Fibroblast of pulmonary artery (primary cell): Measurements from ENCODE around the gene TMEM164.

ENCODE experiments used
- DNase-seq: peaks from one replicate; pipeline ENCODE4 v3.0.0-alpha.2; 2010; ENCODE audit warnings: low read depth
- H3K4me3 ChIP-seq: replicated peaks from 2 replicates; pipeline ENCODE4 v1.5.1; 2011; ENCODE audit warnings: low read depth, mild to moderate bottlenecking, control low read depth, low read length, moderate library complexity
- TF ChIP-seq, protein P1 (sequence below): IDR thresholded peaks from 2 replicates; pipeline ENCODE4 v1.5.1; 2011; ENCODE audit warnings: mild to moderate bottlenecking, control low read depth, low read length, inconsistent platforms; ENCODE audit errors: missing control alignments

The TMEM164 gene

DNA sequence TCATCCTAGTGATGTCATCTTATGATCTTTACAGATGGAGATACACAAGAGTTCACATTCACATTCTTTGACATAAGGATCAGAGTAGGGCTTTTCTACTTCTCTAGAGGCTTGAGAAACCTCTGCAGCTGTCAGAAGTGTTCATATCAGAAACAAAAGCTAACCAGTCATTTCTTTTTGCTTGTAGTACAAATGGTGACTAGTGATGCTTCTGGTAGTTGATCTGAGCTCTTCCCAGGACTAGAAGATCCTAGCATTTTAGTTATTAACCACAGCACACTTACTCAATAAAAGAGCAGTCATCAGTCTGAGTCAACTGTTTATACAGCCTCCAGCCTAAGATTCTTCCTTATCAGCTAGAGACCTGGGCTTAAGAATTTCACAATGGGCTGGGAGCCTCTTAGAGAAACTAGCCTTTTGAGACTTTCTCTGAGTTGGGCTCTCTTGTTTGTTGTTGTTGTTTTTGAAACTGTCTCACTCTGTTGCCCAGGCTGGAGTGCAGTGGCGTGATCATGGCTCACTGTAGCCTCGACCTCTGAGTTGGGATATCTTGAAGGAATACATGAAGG, 84.1 kb downstream of the TMEM164 start:
- no peak overlapping the region for H3K4me3 ChIP-seq
- peak; percentile 94 for DNase-seq
- TF ChIP-seq, protein P1, sequence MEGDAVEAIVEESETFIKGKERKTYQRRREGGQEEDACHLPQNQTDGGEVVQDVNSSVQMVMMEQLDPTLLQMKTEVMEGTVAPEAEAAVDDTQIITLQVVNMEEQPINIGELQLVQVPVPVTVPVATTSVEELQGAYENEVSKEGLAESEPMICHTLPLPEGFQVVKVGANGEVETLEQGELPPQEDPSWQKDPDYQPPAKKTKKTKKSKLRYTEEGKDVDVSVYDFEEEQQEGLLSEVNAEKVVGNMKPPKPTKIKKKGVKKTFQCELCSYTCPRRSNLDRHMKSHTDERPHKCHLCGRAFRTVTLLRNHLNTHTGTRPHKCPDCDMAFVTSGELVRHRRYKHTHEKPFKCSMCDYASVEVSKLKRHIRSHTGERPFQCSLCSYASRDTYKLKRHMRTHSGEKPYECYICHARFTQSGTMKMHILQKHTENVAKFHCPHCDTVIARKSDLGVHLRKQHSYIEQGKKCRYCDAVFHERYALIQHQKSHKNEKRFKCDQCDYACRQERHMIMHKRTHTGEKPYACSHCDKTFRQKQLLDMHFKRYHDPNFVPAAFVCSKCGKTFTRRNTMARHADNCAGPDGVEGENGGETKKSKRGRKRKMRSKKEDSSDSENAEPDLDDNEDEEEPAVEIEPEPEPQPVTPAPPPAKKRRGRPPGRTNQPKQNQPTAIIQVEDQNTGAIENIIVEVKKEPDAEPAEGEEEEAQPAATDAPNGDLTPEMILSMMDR, result no peak

DNA sequence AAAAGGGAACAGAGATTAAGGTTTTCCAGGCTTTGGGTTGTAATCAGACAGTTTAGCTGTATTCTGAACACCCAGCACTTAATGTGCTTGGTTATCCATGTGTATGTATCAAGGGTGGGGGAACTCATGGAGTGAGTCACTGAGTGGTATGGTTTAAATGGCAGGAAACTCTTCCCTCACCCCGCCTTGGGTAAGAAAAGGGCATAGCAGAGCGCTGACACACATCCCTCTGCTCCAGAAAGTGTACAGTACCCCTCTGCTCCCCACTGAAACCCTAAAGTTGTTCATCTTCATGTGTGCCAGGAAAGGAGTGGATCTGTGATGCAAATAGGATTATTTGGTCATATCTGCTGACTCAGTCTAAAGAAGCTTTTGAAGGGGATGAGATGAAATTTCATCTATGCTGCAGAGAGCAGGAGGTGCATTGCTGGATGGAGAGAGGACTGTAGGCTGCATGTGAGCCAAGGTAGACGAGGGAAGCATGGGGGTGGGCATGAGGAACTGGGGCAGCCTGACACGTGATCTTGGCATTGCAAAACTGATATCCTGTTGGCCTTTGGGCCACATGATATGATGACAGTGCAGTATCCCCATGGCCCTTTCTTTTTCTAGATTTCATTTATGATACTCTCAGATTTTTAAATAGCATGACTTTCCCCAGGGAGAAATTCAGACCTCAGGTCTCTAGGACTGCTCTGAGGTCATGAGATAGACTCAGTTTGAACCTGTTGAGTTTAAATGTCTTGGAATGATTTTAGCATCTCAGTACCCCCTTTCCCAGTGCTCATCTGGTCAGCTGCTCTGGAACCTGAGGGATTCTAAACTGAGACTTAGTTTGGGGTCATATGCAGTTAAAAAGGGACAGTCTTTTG, 84.8 kb downstream of the TMEM164 start:
- TF ChIP-seq, protein P1, result no peak
- peak overlapping the region; percentile 47 for H3K4me3 ChIP-seq
- DNase-seq, result peak; percentile 92

DNA sequence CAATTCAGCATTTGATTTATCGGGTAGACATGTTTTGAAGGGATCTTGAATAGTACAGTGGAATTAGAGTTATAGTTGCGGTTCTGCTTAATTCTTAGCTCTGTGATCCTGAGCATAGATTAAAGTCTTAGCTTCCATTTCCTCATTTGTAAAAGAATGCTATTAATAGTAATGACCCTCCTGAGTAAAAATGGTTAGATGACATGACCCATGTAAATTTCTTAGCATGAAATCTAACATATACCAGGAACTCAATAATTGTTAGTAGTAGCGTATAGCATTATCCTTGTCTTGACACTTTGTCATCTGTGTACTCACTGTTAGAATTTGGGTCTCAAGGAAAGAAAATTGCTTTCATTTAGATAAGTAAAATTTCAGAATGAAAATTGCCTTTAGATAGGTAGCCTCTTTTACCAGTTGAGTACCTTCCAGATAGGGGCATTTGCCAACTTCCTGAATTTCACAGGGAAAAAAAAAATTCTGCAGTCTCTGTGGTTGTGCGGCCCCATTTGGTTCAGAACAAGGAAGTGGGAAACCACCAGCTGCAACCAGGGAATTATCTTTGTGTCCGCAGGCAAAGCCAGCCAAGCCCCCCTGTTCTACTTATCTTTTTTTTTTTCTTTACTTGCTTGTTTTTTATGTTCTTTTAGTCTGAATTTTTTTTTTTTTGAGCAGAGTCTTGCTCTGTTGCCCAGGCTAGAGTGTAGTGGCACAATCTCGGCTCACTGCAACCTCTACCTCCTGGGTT, 86.9 kb downstream of the TMEM164 start:
- H3K4me3 ChIP-seq, result no peak overlapping the region
- peak; percentile 31 for DNase-seq
- TF ChIP-seq, protein P1, result no peak

DNA sequence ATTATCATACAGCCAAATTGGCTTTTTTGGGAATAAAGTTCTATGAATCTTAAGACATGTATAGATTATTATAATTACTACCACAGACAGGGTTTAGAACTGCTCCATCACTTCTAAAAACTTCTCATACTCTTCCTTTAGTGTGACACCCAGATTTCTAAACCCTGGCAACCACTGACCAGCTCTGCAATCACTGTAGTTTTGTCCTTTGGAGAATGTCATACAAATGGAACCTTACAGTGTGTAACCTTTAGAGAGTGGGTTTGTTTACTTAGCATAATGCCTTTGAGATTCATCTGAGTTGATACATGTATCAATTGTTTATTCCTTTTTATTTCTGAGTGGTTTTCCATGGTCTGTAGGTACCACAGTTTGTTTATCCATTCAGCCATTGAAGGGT, 95.0 kb downstream of the TMEM164 start:
- H3K4me3 ChIP-seq, result no peak overlapping the region
- TF ChIP-seq, protein P1, result no peak
- DNase-seq, result no peak

DNA sequence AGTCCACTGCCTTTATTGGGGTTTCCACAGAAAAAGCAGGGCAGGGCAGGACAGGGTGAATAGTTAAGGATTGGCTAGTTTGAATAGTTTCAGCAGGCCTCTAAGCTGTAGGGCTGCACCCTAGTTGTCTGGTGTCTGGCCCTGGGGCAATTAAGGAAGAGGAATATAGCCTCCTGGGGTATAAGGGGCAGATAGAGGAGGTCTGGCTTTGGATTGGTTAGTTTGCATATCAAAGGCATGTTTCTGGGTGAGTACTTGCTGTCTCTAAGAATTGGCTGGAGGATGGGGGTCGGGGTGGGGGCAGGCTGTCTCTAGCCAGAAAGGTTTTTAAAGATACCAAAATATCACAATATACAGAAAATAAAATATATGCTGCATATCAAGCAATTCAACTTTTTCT, 100.4 kb downstream of the TMEM164 start:
- no peak overlapping the region for H3K4me3 ChIP-seq
- TF ChIP-seq, protein P1, result no peak

DNA sequence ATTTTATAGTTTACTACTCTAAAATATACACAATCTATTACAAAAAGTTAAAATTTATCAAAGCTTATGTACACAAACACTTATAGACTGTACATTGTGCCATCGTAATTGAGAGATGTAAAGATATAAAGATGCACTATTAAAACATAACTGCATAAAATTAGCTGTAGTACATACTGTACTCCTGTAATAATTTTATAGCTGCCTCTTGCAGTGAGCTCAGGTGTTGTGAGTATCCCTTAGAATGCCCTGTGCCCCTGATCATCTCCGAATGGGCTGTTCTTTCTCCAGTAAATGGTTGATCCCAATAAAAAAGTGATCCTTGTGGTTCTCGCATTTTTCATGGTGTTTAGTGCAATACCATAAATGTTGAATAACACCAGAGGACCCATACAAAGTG, 101.2 kb downstream of the TMEM164 start:
- H3K4me3 ChIP-seq, result no peak overlapping the region
- DNase-seq, result no peak
- TF ChIP-seq, protein P1, result no peak

More for the DNA sequence above, 100.4 kb downstream of the TMEM164 start:
- DNase-seq, result no peak
